Type B pancreatic cell (in vitro differentiated cells): ENCODE measurements around the gene PRSS58. TPM values are rescaled to one million over a fixed set of nuclear protein-coding genes. Genes with fewer than 3 reads are reported as not detected.

Experiments
- DNase-seq: peaks from one replicate; pipeline ENCODE4 v3.0.0; 2021; ENCODE audit warnings: mixed read lengths; ENCODE audit not compliant: unreplicated experiment; ENCODE audit errors: extremely low spot score
- H3K27ac Mint-ChIP-seq: 2 replicates; pipeline ENCODE4 v1.8.0; 2021; ENCODE audit warnings: mild to moderate bottlenecking, mixed read lengths
- H3K27me3 Mint-ChIP-seq: 2 replicates; pipeline ENCODE4 v1.8.0; 2021; ENCODE audit warnings: mixed read lengths
- H3K36me3 Mint-ChIP-seq: 2 replicates; pipeline ENCODE4 v1.8.0; 2021; ENCODE audit warnings: mixed read lengths
- H3K4me1 Mint-ChIP-seq: one replicate; pipeline ENCODE4 v1.8.0; 2021; ENCODE audit warnings: mixed read lengths; ENCODE audit not compliant: unreplicated experiment
- H3K4me3 Mint-ChIP-seq: 2 replicates; pipeline ENCODE4 v1.8.0; 2021; ENCODE audit warnings: mild to moderate bottlenecking, mixed read lengths
- H3K9me3 Mint-ChIP-seq: 2 replicates; pipeline ENCODE4 v1.8.0; 2021; ENCODE audit warnings: mixed read lengths
- CTCF ChIP-seq: fragments of 200-600 bp; sonication (generic); conservative IDR thresholded peaks from 2 replicates; pipeline ENCODE4 v1.5.0; 2021; ENCODE audit warnings: antibody characterized with exemption, mild to moderate bottlenecking
- long read RNA-seq: library from polyadenylated mRNA; unstranded; transcript quantifications from one replicate; pipeline ENCODE4 v2.0.0, GENCODE V29; 2020
- total RNA-seq: library from RNA; stranded (reverse); gene quantifications from 2 replicates; pipeline ENCODE4 v1.2.1, GENCODE V29; 2021; ENCODE audit warnings: low replicate concordance

The PRSS58 gene
- total RNA-seq = not detected in 2 replicates
- long read RNA-seq = 0 reads

- no peak for TF ChIP-seq CTCF
- Mint-ChIP-seq H3K4me1 (no peaks in the 10 kb centered on the region), H3K27me3 (no peaks in the 10 kb centered on the region), H3K4me3 (no peak within 1 kb of the TSS), H3K36me3 (no peaks in the 10 kb centered on the region), H3K27ac (no peak within 1 kb of the TSS), H3K9me3 (no peaks in the 10 kb centered on the region)
- DNase-seq = no peak
Observed at GRCh38 chr7:142257958-142258357, at the start of gene PRSS58. TSS of gene PRSS58 (minus strand) at chr7:142258058. CDS start at chr7:142257707, 351 bp downstream.

GRCh38 chr7:142307246-142307900, 49.5 kb upstream of the PRSS58 start:
- DNase-seq = no peak
- Mint-ChIP-seq H3K36me3 (no peaks in the 10 kb centered on the region), H3K27ac (no peak overlapping the region), H3K9me3 (no peaks in the 10 kb centered on the region), H3K4me3 (no peak overlapping the region), H3K4me1 (no peaks in the 10 kb centered on the region), H3K27me3 (peaks cover 6% of the 10 kb centered on the region)
- TF ChIP-seq CTCF = no peak

- no peak overlapping the region for H3K27ac Mint-ChIP-seq
- DNase-seq = no peak
- peak; percentile 67 for TF ChIP-seq CTCF
- H3K36me3 Mint-ChIP-seq = no peaks in the 10 kb centered on the region
- H3K4me3 Mint-ChIP-seq = no peak overlapping the region
- H3K27me3 Mint-ChIP-seq = peaks cover 4% of the 10 kb centered on the region
- H3K4me1 Mint-ChIP-seq = no peaks in the 10 kb centered on the region
- H3K9me3 Mint-ChIP-seq = no peaks in the 10 kb centered on the region
Observed at GRCh38 chr7:142303650-142304049, 45.8 kb upstream of the PRSS58 start.

GRCh38 chr7:142301923-142302550, 44.2 kb upstream of the PRSS58 start:
- Mint-ChIP-seq H3K4me3 (no peak overlapping the region), H3K9me3 (no peaks in the 10 kb centered on the region), H3K27ac (no peak overlapping the region), H3K27me3 (peaks cover 4% of the 10 kb centered on the region), H3K36me3 (no peaks in the 10 kb centered on the region), H3K4me1 (no peaks in the 10 kb centered on the region)
- DNase-seq = no peak
- TF ChIP-seq CTCF = peak; percentile 67

- no peaks in the 10 kb centered on the region for H3K9me3 Mint-ChIP-seq
Observed at GRCh38 chr7:142301299-142301698, 43.4 kb upstream of the PRSS58 start.

More at GRCh38 chr7:142301299-142301698, 43.4 kb upstream of the PRSS58 start:
- peaks cover 4% of the 10 kb centered on the region for H3K27me3 Mint-ChIP-seq
- H3K4me1 Mint-ChIP-seq = no peaks in the 10 kb centered on the region
- no peak overlapping the region for H3K4me3 Mint-ChIP-seq
- H3K27ac Mint-ChIP-seq = no peak overlapping the region
- DNase-seq = no peak
- TF ChIP-seq CTCF = no peak
- H3K36me3 Mint-ChIP-seq = no peaks in the 10 kb centered on the region
